ENCODE results near the gene FTH1. TPM values are rescaled to one million over a fixed set of nuclear protein-coding genes. Genes with fewer than 3 reads are reported as not detected.

The FTH1 gene
- total RNA-seq, 2 donors from 2014 or later = 5,286 to 5,395 TPM

DNA sequence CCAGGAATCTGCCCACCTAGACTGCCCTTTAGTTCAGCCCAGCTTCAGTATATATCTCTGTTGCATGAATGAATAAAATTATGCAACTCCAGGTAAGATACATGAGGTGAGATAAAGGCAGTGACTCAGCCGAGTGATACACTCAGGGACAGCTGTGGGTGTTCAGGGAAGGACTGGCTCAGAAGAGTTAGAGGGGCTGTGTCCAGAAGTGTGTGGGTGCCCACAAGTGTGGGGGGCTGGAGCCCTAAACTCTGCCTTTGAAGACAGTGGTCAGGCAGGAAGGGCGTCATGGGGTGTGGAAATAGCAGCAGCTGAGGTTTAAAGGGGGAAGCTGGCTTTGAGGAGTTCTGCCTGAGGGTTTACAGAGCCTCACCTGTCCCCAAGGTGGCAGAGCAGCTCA lies 8.3 kb downstream of the FTH1 start:
- Histone ChIP-seq H3K27ac (no peak overlapping the region), H3K4me3 (no peak overlapping the region), H3K4me1 (peaks cover 6% of the 10 kb centered on the region), H3K27me3 (no peaks in the 10 kb centered on the region), H3K9me3 (no peaks in the 10 kb centered on the region), H3K9ac (ENCODE audit: low read depth in 2 of 2, low read length in 2 of 2) (no peak overlapping the region), H3K36me3 (no peaks in the 10 kb centered on the region)
- TF ChIP-seq, protein P1, sequence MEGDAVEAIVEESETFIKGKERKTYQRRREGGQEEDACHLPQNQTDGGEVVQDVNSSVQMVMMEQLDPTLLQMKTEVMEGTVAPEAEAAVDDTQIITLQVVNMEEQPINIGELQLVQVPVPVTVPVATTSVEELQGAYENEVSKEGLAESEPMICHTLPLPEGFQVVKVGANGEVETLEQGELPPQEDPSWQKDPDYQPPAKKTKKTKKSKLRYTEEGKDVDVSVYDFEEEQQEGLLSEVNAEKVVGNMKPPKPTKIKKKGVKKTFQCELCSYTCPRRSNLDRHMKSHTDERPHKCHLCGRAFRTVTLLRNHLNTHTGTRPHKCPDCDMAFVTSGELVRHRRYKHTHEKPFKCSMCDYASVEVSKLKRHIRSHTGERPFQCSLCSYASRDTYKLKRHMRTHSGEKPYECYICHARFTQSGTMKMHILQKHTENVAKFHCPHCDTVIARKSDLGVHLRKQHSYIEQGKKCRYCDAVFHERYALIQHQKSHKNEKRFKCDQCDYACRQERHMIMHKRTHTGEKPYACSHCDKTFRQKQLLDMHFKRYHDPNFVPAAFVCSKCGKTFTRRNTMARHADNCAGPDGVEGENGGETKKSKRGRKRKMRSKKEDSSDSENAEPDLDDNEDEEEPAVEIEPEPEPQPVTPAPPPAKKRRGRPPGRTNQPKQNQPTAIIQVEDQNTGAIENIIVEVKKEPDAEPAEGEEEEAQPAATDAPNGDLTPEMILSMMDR (IDR thresholded peaks at IDR 0.05) = no peak
- intact Hi-C loops (cut with DNase I) = no loop called here
- no peak for DNase-seq

DNA sequence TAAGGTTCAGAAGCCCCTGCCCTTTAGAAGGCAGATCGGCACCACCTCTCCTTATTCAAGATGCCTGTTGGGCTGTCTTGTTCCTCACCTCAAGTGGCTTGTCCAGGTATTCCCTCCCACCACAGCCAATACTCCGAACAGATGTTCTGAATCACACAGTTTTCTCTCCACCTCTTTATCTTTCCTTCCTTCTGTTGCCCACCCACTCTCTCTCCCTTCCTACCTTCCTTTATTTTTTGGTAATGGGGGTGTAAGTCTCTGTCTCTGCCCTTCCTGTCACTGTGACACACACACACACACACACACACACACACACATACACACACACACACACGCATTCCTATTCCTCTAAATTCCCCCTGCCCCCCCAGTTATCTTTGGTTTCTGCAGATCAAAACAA lies 8.8 kb downstream of the FTH1 start:
- no peak overlapping the region for H3K27ac ChIP-seq
- intact Hi-C loops (cut with DNase I) = no loop called here

DNA sequence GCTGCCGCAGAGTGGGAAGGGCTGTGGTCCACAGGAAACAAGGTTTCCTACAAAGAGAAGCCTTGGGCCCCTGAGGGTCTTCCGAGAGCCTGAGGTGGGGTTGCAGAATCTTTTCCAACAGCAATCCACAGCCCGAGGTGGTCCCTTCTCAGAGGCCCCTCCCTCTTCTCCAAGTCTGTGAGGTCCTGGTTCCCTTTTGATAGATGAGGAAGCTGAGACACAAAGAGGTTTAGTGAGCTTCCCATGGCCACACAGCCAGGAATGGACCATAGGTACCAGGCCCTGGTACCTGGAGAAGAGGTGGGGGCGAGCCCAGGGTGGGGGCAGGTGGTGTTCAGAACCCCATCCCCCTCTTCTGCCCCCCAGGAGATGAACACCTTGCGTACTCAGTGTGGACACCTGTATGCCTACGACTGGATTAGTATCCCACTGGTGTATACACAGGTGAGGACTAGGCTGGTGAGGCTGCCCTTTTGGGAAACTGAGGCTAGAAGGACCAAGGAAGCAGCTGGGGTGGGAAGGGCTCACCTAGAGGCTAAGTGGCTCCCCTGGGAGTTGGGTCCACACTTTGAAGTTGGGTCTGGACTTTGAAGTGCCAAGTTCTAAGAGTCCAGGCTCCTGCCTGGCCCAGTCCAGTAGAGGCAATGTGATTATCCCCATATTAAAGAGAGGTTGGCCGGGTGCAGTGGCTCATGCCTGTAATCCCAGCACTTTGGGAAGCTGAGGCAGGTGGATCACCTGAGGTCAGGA lies 10.2 kb downstream of the FTH1 start:
- peaks cover 6% of the 10 kb centered on the region for H3K4me1 ChIP-seq
- no peak for DNase-seq
- TF ChIP-seq, protein P1 (IDR thresholded peaks at IDR 0.05) = no peak
- no peaks in the 10 kb centered on the region for H3K27me3 ChIP-seq
- no peaks in the 10 kb centered on the region for H3K9me3 ChIP-seq
- H3K27ac ChIP-seq = no peak overlapping the region
- H3K36me3 ChIP-seq = no peaks in the 10 kb centered on the region
- no peak overlapping the region for H3K9ac ChIP-seq (ENCODE audit: low read depth in 2 of 2, low read length in 2 of 2)
- intact Hi-C loops (cut with DNase I) = no loop called here
- H3K4me3 ChIP-seq = no peak overlapping the region

More for the DNA sequence above, 8.8 kb downstream of the FTH1 start:
- H3K4me1 ChIP-seq = peaks cover 6% of the 10 kb centered on the region
- H3K27me3 ChIP-seq = no peaks in the 10 kb centered on the region
- H3K36me3 ChIP-seq = no peaks in the 10 kb centered on the region
- no peak overlapping the region for H3K4me3 ChIP-seq
- TF ChIP-seq, protein P1 (IDR thresholded peaks at IDR 0.05) = no peak
- H3K9me3 ChIP-seq = no peaks in the 10 kb centered on the region
- DNase-seq = no peak
- H3K9ac ChIP-seq (ENCODE audit: low read depth in 2 of 2, low read length in 2 of 2) = no peak overlapping the region

DNA sequence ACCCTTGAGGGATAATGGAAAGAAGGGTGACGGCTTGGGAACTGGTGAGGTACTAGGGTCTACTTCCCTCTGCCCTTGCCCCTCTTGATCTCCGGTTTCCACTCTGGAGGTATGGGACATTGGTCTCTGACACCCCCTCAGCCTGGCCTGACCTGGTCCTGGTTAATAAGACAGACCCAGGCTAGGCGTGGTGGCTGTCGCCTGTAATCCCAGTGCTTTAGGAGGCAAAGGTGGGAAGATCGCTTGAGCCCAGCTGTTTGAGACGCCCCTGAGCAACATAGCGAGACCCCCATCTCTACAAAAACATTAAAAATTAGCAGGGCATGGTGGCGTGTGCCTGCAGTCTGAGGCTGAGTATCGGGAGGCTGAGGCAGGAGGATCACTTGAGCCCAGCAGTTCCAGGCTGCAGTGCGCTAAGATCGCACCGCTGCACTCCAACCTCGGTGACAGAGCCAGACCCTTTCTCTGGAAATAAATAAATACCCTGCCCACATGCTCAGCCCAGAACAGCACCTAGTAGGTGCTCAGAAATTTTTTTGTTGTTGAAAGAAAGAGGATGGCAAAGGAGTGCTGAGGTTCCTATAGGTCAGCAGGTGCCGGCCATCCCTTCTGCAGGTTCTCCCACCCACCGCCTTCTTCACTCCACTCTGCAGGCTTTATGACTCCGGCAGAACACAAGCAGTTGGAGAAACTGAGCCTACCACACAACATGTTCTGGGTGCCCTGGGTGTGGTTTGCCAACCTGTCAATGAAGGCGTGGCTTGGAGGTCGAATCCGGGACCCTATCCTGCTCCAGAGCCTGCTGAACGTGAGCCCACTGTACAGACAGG lies 11.0 kb downstream of the FTH1 start:
- Histone ChIP-seq H3K36me3 (no peaks in the 10 kb centered on the region), H3K27me3 (no peaks in the 10 kb centered on the region), H3K9ac (ENCODE audit: low read depth in 2 of 2, low read length in 2 of 2) (peak overlapping the region; percentile 37 to 51), H3K9me3 (no peaks in the 10 kb centered on the region), H3K4me3 (peak overlapping the region; percentile 29), H3K27ac (no peak overlapping the region), H3K4me1 (peaks cover 6% of the 10 kb centered on the region)
- TF ChIP-seq, protein P1 (IDR thresholded peaks at IDR 0.05) = no peak
- no peak for DNase-seq
- intact Hi-C loops (cut with DNase I) = no loop called here

DNA sequence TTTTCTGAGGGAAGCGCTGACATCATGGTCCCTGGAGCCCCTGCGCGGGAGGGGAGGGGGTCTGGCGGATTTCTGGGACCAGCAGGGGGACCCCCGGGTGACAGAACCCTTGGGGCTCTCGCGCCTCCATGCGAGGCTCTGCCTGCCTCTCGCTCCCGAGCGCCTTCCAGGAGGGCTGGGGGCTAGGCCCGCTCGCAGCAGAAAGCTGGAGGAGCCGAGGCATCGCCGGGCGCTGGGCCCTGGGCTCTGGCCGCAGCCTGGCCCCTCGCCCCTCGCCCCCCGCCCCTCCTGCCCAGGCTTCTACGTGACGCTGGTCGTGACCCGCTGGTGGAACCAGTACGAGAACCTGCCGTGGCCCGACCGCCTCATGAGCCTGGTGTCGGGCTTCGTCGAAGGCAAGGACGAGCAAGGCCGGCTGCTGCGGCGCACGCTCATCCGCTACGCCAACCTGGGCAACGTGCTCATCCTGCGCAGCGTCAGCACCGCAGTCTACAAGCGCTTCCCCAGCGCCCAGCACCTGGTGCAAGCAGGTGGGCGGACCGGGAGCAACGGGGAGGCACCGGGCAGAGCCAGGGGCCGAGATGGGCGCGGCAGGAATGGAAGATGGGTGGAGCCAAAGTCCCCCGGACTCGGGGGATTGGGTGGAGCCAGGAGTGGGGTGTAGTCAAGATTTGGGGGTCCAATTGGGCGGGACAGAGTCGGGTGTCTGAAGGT lies 11.9 kb downstream of the FTH1 start:
- DNase-seq = peak; percentile 50
- H3K27me3 ChIP-seq = no peaks in the 10 kb centered on the region
- no peaks in the 10 kb centered on the region for H3K9me3 ChIP-seq
- TF ChIP-seq, protein P1 (IDR thresholded peaks at IDR 0.05) = no peak
- H3K36me3 ChIP-seq = no peaks in the 10 kb centered on the region
- intact Hi-C loops (cut with DNase I) = no loop called here
- H3K4me3 ChIP-seq = peak overlapping the region; percentile 29
- H3K9ac ChIP-seq (ENCODE audit: low read depth in 2 of 2, low read length in 2 of 2) = peak overlapping the region; percentile 37 to 51
- peak overlapping the region; percentile 39 for H3K27ac ChIP-seq
- peaks cover 6% of the 10 kb centered on the region for H3K4me1 ChIP-seq

Measured in colonic mucosa (tissue), 4 donors.